ENCODE measurements around the gene MED15.

GRCh38 chr22:20619045-20619892 lies 111.9 kb downstream of the MED15 start:
- TF ChIP-seq, protein P1, sequence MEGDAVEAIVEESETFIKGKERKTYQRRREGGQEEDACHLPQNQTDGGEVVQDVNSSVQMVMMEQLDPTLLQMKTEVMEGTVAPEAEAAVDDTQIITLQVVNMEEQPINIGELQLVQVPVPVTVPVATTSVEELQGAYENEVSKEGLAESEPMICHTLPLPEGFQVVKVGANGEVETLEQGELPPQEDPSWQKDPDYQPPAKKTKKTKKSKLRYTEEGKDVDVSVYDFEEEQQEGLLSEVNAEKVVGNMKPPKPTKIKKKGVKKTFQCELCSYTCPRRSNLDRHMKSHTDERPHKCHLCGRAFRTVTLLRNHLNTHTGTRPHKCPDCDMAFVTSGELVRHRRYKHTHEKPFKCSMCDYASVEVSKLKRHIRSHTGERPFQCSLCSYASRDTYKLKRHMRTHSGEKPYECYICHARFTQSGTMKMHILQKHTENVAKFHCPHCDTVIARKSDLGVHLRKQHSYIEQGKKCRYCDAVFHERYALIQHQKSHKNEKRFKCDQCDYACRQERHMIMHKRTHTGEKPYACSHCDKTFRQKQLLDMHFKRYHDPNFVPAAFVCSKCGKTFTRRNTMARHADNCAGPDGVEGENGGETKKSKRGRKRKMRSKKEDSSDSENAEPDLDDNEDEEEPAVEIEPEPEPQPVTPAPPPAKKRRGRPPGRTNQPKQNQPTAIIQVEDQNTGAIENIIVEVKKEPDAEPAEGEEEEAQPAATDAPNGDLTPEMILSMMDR (conservative IDR thresholded peaks at IDR 0.05; ENCODE audit: low read depth, low read length): no peak
- TF ChIP-seq POLR2A (IDR thresholded peaks at IDR 0.05; ENCODE audit: low read depth, low read length) (no peak), MXI1 (IDR thresholded peaks at IDR 0.05; ENCODE audit: borderline replicate concordance, low read depth, low read length) (no peak), MAZ (IDR thresholded peaks at IDR 0.05; ENCODE audit: borderline replicate concordance, low read depth, low read length) (no peak), MAFK (IDR thresholded peaks at IDR 0.05; ENCODE audit: low read depth, low read length) (no peak), RAD21 (IDR thresholded peaks at IDR 0.05; ENCODE audit: low read length) (no peak), RFX5 (IDR thresholded peaks at IDR 0.05; ENCODE audit: low read depth, low read length) (no peak), FOS (IDR thresholded peaks at IDR 0.05; ENCODE audit: low read depth, low read length) (no peak), NFE2L2 (IDR thresholded peaks at IDR 0.05; ENCODE audit: low read depth, low read length) (no peak), SMC3 (IDR thresholded peaks at IDR 0.05; ENCODE audit: low read depth, low read length) (no peak), RCOR1 (IDR thresholded peaks at IDR 0.05; ENCODE audit: insufficient replicate concordance, low read length) (no peak)
- TF ChIP-seq, protein P2, sequence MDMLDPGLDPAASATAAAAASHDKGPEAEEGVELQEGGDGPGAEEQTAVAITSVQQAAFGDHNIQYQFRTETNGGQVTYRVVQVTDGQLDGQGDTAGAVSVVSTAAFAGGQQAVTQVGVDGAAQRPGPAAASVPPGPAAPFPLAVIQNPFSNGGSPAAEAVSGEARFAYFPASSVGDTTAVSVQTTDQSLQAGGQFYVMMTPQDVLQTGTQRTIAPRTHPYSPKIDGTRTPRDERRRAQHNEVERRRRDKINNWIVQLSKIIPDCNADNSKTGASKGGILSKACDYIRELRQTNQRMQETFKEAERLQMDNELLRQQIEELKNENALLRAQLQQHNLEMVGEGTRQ (IDR thresholded peaks at IDR 0.05; ENCODE audit: low read depth, low read length): no peak
- TF ChIP-seq, protein P3, sequence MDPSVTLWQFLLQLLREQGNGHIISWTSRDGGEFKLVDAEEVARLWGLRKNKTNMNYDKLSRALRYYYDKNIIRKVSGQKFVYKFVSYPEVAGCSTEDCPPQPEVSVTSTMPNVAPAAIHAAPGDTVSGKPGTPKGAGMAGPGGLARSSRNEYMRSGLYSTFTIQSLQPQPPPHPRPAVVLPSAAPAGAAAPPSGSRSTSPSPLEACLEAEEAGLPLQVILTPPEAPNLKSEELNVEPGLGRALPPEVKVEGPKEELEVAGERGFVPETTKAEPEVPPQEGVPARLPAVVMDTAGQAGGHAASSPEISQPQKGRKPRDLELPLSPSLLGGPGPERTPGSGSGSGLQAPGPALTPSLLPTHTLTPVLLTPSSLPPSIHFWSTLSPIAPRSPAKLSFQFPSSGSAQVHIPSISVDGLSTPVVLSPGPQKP (IDR thresholded peaks at IDR 0.05; ENCODE audit: borderline replicate concordance, low read depth, low read length): no peak

Data from IMR-90 (cell line).